Stimulated activated CD4-positive, alpha-beta T cell treated with anti-CD3 and anti-CD28 coated beads, Interleukin-15, amount 100 ng/mL, for 1 hour (primary cell): ENCODE results near the gene RIPPLY3.
"Not testable (repeated sequence)": the region's sequence is repeated elsewhere in the genome, so short reads cannot be mapped to it uniquely, and the experiment has no call there.

ENCODE experiments used
- DNase-seq, 2 donors: peaks; one replicate each; pipeline ENCODE4 v3.0.0-alpha.2; 2020; ENCODE audit warnings: low read depth in 1 of 2, low spot score in 1 of 2

The RIPPLY3 gene

DNA sequence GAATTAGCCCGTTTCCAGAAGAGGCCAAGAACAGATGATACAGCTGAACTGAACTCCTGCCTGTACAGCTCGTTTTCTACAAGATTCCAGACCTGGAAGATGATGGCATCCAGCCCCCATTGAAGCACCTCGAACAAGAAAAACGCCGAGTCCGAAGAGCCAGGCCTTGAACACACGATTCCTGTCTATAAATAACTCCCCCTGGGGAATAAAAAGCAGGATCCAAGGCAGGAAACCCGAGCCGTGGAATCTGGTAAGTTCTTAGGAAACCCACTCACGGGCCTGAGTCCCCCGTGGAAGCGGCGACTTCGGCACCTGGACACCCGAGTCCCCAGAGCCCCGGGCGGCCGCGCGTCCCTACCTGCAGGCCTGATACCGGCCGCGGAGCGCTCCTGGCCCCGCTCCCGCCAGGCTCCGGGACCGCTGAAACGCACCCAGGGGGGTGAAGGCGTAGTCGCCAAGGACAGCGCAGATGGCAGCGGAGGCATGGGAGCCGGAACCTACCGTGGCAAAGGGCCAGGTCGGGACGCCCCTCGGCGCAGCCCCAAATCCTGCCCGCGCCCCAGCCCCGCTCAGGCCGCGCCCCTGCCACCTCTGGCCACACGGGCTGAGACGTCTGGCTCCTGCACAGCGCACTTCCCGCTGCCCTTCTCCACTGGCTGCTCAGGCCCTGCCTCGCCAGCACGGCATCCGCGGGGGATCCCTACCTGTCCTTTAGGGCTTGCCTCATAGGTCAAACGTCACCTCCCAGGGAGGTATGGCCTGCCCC is 26.0 kb upstream of the RIPPLY3 start:
- no peak for DNase-seq

DNA sequence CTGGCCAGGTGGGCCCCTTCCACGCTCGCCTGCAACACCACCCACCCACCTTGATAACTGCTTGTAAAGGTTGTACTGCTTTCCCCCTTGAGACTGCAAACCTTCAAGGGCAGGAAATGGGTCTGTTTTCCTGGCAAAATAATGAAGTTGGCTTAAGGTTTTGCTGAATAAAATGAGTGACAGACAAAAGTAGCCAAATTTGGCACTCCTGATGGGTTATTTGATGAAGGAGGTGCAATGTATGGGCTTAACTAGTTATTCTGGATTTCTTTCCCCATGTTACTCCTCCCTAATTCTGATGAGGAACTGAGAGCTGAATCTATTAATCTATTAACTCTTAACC is 25.5 kb upstream of the RIPPLY3 start:
- DNase-seq: no peak

DNA sequence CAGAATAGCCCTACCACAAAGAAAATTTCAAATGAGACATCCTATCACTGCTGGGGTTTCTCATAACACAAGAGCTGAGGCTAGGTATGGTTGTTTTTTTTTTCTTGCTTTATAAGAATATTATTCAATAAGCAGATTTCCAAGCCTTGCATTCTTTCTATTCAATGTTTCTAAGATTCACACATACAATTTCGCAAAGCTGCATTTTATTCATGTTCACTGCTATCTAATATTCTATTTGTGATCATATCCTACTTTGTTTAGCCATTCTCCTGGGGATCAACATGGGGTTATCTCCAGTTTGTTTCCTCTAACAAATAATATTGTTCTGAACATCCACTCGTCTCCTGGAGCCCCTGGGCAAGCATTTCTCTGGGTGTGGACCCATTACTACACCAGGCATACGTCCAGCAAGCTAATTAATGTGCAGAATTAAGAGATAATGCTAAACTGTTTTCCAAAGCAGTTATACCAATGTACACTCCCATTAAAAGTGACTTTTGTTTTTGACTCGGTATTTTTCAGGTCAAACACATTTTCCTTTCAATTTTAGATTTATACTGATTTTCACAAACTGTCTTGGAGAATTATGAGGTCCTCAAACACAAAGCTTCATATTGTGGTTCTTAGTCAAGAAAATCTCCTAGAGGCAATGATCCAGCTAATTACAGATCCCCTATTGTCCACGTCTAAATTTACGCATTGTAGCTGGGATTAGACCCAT is 24.4 kb upstream of the RIPPLY3 start:
- DNase-seq: no peak

DNA sequence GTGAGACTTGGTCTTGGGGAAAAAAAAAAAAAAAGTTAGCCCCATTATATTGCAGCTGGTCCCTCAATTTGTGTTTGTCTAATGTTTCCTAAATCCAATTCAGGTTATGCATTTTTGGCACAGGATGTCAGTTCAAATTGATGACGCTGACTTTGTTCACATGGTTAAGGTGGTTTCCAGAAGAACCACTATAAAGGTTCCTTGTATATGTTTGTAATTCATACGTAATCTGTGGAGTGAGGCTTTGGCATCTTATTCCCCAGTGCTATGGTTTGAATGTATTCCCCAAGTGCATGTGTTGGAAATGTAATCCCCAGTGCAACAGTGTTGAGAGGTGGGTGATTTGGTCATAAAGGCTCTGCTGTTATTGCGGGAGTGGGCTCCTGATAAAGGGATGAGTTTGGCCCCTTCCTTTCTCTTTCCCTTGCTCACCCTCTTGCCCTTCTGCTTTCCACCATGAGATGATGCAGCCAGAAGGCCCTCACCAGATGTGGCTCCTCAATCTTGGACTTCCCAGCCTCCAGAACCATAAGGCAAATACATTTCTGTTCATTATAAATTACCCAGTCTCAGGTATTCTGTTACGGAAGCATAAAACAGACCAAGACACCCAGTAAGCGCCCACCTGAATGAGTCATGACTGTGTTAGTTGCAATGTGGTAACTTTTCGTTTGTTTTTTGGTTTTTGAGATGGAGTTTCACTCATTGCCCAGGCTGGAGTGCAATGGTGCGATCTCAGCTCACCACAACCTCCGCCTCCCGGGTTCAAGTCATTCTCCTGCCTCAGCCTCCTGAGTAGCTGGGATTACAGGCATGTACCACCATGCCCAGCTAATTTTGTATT is 20.5 kb upstream of the RIPPLY3 start:
- DNase-seq: no peak

DNA sequence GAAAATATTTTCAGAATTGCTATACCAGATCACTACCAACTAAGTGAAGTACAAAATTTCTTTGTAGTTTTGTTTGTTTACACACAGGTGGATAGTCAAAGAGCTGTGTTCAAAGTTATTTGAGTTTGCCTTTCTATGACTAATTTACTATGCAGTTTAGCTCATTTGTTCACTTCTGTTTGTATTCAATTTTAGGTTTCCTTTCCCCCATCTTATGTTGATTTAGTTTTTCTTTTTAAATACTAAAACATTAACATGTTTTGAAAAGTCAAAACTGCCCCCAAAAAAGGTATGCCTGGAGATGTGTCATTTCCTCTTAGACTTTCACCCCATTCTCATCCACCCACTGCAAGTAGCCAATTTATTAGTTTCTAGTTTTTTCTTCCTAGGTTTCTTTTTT is 18.7 kb upstream of the RIPPLY3 start:
- no peak for DNase-seq

DNA sequence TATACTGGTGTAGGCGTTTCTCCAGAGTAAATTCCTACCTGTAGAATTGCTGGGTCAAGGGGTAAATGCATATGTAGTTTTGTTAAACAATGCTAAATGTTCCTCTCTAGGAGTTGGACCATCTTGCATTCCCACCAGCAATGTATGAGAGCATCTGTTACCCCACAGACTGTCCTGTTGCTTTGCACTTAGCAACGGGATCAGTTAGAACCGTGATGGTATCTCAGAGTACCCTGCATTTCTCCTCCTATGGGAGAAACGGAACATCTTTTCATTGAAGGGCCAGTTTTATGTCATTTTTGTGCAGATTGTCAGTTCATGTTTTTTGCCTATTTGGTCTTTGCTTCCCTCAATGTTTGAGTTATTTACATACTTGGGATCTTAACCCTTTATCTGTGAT is 18.0 kb upstream of the RIPPLY3 start:
- no peak for DNase-seq

DNA sequence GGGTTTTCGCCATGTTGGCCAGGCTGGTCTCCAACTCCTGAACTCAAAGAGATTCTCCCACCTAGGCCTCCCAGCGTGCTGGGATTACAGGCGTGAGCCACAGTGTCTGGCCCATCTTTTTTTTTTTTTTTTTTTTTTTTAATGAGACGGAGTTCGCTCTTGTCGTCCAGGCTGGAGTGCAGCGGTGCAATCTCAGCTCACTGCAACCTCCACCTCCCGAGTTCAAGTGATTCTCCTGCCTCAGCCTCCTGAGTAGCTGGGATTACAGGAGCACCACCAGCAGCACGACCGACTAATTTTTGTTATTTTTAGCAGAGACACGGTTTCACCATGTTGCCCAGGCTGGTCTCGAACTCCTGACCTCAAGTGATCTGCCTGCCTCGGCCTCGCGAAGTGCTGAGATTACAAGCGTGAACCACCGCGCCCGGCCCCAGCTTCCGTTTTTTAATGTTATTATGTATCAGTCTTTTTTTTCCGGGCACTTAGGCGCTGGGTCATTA is 17.3 kb upstream of the RIPPLY3 start:
- DNase-seq: not testable (repeated sequence)

DNA sequence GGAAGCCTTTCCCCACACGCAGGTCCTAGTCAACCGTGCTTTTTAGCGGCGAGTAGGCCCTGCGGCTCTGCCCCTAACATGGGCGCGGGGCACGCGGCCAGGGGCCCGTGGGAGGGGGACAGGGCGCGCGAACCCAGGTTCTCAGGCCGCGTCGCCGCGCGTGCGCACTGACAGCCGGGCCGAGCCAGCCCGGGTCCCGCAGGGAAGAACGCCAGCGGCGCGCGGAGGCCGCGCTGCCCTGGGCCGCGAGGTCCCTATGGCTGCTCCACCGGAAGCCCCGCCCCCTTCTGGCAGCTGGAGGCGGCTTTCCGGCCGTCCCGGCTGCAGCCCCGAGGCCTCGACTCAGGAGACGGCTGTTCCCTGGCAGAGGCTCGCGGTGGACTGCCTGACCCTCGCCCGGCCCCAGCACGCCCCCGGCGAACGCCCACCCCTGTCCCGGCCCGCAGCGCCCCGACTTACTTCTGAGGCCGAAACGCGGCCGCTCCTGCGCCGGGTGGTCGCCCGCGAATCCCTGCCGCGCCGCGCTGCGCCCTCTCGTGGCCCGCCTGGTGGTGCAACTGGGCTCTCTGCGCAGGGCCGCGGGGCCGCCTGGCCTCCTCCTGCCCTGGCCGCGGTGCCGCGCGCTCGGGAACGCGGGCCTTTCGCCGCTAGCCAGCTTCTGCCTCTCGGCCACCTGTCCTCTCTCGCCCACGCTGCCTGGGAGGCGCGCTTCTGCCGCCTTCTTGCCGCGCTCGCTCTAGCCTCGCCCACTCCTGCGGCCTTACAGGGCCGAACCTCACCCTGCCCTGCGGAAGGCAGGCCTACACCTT is 16.6 kb upstream of the RIPPLY3 start:
- peak; percentile 70 to 76 for DNase-seq

DNA sequence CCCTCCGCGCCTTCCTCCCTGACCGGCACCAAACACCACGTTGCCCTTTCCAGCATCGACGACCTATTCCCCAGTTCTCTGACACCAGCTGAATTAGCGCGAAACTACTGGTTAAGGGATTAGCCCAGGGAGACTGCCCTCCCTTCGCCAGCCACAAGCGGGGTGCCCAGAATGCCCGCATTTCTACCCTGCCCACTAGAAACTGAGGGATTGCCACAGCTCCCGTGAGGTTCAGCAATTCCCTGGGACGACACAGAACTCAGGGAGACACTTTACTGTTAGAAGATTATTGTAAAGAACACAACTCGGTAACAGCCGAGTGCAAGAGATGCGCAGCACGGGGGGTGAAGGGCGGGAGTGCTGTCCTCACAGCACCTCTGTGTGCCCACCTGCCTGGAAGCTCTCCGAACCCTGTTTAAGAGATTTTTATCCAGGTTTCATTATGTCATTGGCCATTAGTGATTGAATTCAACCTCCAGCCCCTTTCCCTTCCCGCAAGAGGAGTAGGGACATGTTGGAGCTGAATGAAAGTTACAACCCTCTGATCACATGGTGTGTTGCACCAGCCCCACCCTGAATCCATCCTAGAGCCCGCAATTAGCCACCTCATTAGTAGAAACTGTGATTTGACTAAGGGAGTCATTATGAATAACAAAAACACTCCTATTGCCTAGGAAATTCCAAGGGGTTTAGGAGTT is 15.8 kb upstream of the RIPPLY3 start:
- no peak for DNase-seq

DNA sequence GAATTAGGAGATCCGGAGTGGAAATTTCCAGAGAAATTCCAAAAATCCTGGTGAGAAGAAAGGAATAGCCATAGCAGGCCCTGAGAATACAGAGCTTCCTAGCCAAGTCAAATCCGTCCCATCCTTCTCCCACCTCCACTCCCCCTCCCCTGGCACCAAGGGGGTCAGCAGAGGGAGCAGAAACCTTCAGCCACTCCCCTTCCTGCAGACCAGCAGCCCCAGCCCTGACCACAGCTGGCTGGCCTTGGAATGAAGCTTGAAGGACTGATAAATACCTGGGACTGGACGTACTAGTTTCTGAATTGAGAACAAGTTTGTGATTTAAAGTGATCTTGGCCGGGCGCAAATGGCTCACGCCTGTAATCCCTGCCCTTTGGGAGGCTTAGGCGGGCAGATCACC is 13.8 kb upstream of the RIPPLY3 start:
- DNase-seq: no peak

DNA sequence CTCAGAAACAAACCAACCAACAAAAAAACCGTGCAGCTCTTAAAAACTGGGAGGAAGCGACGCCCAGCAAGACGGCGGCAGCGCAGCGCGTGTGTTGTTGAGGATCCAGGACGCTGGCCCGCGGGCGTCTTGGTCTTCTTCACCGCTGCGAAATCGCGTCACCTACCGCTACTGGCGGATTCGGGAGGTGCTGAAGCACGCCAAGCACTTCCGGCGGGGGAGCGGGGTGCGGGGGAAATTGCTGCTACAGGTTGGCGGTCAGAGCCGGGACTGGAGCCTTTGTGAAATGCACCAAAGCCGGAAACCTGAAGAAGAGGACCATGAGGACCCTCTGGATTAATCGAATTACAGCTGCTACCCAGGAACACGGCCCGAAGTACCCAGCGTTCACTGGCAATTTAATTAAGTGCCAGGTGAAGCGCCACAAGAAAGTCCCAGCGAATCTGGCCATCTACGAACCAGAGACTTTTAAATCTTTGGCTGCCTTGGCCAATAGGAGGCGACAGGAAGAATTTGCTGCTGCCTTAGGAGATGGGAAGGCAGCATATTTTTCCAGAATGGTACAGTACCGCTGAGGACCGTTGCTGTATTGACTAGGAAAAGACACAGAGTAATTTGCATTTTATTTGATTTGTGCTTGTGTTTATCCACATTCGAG is 11.9 kb upstream of the RIPPLY3 start:
- no peak for DNase-seq

DNA sequence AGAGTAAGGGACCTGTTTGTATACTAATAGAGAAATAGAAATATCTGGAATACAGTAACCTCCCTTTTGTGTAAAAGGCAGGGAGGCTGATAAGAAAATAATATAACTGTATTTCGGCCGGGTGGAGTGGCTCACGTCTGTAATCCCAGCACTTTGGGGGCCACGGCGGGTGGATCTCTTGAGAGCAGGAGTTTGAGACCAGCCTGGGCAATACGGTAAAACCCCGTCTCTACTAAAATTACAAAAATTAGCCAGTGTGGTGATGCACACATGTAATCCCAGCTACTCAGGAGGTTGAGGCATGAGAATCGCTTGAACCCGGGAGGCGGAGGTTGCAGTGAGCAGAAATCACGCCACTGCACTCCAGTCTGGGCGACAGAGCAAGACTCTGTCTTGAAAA is 11.2 kb upstream of the RIPPLY3 start:
- DNase-seq: not testable (repeated sequence)

DNA sequence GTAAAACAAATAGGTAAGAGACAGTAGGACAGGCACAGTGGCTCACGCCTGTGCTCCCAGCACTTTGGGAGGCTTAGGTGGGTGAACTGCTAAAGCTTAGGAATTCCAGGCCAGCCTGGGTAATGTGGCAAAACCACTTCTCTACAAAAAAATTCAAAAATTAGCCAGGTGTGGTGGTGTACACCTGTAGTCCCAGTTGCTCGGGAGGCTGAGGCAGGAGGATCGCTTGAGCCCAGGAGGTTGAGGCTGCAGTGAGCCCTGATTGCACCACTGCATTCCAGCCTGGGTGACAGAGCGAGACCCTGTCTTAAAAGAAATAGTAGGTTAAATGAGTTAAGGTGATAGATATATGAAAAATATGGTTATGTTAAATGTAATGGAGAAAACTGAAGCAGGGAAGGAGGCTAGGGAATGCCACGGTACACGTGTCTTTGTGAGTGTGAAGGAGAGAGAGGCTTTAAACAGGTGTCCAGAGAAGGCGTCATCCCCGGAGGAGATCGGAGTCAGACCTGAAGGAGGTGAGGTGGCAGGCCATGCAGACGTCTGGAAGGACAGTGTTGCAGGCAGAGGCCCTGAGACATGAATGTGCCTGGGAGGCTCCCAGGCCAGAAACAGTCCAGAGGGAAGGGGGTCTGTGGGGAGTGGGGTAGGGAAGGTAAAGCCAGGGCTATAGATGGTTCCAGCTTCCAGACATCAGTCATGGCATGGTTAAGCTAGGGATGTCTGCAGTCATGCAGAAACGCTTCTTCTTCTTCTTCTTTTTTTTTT is 7.2 kb upstream of the RIPPLY3 start:
- DNase-seq: no peak

DNA sequence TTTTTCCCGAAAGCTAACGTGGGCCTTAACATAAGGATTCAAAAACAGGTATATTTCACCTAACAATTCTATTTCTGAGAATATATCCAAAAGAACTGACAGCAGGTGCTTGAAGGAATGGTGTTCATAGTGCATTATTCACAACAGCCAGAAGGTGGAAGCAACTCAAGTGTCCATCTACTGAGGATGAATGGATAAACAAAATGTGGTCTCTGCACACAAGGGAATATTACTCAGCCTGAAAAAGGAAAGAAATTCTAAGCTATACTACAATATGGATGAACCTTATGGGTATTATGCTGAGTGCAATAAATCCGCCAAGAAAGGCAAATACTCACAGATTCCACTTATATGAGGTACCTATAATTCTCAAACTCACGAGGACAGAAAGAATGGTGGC is 6.1 kb upstream of the RIPPLY3 start:
- no peak for DNase-seq

DNA sequence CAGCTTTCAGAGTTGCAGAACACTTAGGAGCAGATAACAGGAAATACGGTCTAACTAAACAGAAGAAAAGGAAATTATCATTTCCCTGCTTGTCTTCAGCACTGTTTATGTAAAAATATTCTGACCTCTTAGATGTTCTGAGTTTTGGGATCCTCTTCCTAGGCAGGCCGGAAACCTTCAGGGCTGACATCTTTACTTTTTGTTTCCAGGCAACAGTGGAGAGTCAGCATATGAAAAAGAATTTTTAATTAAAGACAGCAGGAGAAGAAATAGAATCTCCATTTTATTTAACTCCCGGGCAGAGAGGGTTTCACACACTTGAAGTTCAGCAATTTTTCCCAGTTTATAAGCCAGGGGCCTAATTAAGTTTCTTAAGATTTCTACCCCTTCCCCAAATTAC is 5.1 kb upstream of the RIPPLY3 start:
- DNase-seq: no peak

DNA sequence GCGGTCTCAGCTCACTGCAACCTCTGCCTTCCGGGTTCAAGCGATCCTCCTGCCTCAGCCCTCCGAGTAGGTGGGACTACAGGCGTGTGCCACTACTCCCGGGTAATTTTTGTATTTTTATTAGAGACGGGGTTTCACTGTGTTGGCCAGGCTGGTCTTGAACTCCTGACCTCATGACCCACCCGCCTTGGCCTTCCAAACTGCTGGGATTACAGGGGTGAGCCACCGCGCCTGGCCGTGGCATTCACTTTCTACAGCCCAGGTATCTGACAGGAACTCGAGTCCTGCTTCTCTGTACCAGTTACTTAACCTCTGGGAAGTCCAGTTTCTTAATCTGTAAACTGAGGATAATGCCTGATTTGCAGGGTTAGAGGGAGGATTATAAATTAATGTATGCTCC is 3.7 kb upstream of the RIPPLY3 start:
- DNase-seq: not testable (repeated sequence)

DNA sequence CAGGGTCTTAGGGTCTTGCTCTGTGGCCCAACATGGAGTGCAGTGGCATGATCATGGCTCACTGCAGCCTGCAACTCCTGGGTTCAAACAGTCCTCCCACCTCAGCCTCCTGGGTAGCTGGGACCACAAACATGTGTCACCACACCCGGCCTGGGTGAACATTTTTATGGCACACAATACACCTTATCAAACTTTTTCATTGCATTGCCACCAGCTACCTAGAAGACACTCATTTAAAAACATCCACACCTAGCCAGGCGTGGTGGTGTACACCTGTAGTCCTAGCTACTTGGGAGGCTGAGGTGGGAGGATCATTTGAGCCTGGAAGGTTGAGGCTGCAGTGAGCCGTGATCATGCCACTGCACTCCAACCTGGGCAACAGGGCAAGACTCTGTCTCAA is 2.6 kb upstream of the RIPPLY3 start:
- DNase-seq: not testable (repeated sequence)

DNA sequence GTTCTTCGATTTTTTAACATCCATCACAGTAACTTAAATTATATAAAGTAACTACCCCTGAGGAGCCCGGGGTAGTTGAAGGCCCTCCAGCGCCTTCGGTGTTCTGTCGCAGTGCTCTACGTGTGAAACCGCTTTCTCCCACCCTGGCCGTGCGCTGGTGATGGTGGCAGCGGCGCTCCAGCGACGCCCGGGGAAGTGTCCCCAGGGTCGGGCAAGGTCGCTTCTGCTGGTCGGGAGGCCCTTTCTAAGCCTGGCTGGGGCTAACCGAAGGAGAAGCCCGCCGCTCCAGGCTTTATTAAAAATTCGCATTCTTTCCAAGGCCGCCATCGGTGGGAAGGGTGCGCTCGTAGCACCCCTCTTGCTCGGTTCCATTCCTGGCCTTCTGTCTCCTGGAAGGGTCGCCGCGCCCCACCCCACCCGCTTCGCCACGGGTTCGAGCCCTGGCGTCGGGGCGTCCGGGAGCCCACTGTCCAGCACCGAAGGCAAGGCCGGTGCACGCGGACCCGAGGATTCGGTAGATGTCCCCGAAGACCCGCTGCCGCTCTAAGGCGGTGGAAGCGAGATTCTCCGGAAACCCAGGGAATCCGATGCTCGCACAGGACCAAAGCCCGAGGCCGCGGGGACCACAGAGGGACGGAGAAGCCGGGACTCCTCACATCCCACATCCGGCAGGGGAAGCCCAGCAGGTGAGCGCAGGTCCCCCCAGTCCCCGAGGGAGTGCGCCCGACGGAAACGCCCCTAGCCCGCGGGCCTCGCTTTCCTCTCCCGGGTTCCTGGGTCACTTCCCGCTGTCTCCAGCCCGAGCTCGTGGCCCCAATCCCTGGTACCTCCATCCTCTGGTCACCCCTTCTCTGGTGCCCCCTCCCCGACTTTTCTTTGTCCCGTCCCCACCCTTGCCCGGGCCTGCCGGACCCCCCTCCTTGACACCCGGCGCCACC is 685 bp upstream of the RIPPLY3 start:
- no peak for DNase-seq
